NCI-H2196 (cell line): ENCODE data around the gene TP53RK.
"Not testable (repeated sequence)": the region's sequence is repeated elsewhere in the genome, so short reads cannot be mapped to it uniquely, and the experiment has no call there.

Experiments
- DNase-seq: peaks from one replicate; lab custom pipeline; 2025; ENCODE audit not compliant: unreplicated experiment; lab: John Stamatoyannopoulos, UW

The TP53RK gene

DNA sequence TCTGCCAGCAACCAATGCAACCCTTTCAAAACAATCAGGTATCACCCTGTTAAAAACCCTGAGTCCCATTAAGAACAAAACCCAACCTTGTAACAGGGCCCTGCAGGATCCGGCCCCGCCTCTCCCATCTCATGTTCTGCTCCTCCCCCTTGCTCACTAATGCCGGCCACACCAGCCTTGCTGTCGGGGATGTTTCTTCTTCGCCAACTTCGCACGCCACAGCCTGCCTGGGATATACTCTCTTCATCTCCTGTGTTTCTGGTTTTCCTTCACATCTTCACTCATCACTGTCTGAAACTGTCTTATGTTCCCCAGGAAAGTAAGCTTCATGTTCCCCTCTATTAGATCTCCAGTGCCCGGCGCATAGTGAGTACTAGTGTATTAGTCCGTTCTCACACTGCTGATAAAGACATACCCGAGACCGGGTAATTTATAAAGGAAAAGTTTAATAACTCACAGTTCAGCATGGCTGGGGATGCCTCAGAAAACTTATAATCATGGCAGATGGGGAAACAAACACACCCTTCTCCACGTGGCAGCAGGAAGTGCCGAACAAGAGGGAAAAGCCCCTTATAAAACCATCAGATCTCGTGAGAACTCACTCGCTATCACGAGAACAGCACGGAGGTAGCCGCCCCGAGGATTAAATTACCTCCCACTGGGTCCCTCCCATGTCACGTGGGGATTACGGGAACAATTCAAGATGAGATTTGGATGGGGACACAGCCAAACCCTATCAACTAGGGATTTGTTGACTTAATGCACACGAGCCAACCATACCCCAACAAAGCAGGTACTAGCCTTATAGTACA is 5.1 kb downstream of the TP53RK start:
- no peak for DNase-seq

DNA sequence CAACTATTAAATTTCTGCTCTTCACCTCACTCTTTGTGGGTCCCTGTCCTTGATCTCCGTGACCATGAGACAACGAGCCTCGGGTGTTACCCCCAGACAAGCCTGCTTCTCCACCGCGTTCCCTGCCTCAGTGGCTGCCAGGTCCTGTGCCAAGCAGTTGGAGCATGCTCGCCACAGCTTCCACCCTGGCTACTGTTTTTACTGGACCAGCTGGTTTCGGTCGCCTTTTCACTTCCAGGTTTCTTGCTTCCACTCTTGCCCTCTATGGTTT is 5.6 kb downstream of the TP53RK start:
- no peak for DNase-seq

DNA sequence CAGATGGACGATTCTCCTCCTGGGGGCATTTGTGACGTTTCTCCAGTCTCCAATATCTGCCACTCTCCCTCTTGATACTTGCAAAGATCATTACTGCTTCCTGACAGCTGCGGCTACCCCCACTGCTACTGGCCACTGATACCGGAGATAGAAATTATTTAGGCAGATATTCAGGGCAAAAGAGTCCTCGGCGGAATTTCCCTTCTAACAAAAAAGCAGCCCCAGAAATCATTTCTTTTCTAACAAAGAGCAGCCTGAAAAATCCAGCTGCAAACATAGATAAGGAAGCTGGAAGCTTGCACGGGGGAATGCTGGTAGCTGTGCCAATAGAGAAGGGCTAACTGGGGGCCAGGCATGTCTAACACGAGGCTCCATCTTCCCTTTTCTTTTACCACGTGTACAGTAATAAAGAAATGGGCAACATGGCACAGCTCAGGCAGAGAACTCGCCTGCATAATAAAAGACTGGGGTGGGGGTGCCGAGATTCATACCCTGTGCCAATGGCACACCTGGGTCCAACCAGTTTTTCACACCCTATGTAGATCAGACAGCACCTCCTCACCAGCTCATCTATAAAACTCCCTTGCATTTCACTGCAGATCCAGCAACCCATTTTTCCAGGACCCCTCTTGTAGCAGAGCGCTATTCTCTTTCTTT is 6.1 kb downstream of the TP53RK start:
- no peak for DNase-seq

DNA sequence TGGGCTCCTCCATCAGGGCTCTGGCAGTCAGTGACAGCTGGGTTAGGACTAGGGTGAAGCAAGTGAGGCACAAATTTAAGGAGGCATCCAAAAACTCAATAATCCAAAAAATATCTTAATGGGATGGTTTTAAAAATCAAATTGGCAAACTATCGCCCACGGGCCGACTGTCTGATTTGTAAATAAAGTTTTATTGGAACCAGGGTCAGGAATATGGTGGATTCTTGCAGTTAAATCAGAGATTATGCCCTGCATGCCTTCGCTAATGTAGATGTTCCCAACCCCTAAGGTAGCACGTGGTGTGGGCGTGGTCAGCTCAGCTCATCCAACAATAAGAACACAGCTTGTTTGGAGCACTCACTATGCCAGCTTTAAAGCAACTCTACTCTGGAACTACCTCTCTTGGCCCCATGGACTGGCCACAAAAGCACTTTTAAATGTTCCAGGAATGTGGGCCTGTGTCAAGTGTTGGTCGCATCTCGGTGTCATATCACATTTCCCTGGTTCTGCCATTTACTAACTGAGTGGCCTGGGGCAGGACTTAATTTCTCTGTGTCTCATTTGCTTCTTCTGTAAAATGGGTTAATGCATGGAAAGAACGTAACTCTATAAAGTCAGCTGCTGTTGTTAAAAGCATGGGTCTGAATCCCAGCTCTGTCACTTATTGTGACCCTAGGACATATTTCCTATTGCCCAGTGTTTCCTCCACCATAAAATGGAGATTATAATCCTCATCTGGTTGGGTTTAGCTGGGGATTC is 7.0 kb downstream of the TP53RK start:
- DNase-seq: no peak

DNA sequence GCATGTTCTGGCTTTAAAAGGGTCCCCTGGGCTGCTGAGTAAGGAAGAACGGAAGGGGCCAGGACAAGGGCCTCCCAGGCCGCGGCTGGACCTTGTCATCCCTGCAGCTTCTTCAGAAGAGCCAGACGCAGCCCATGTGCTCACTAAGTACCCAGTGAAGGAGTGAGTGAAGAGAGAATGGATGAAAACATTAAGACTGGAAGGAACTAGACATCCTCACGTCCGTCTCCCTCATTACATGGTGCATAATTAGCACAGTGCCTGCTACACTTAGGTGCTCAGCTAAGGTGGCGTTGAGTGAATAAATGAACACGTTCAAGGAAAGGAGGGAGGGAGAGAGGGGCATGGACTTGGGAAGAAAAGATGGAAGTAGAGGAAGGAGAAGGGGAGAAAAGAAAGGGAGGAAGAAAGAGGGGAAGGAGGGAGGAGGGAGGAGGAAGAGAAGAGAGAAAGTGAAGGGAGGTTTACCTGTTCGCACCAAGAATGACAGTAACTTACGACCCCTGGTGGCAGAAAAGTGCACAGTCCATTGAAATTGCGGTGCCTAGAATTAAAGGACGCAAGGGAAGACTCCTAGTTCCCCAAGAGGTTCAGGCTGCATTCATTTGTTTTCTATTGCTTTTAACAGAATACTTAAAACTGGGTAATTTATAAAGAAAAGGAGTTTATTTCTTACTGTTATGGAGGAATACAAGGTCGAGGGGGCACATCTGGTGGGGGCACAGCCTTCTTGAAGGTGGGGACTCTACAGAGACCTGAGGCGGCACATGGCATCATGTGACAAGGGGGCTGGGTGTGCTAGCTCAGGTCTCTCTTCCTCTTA is 8.0 kb downstream of the TP53RK start:
- peak; percentile 81 for DNase-seq

DNA sequence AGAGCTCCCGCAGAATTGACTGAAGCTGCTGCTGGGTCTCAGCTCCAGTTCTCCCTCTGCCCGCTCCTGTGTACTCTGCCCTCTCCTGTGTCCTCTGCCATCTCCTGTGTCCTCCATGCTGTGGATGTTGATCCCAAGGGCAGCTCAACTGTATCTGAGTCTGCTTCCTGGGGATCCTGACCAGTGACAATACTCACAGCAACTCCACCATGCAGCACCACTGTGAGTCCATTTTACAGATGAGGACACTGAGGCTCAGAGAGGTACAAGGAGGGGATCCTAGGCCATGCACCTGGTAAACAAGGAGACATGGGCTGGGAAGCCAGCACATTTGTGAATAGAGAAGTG is 8.6 kb downstream of the TP53RK start:
- DNase-seq: no peak

DNA sequence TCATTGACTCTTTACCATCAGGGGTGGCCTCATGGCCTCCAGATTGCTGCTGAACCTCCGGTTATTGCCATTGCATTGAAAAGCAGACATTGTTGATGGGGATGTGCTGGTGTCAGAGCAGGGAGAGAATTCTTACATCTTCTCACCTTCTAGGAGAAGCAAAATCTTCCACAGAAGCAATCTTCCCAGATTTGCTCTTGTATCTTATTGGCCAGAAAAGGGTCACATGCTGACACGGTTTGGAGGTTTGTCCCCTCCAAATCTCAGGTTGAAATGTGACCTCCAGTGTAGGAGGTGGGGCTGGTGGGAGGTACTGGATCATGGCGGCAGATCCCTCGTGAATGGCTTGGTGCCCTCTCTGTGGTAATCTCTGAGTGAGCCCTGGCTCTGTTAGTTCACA is 10.7 kb downstream of the TP53RK start:
- DNase-seq: no peak

DNA sequence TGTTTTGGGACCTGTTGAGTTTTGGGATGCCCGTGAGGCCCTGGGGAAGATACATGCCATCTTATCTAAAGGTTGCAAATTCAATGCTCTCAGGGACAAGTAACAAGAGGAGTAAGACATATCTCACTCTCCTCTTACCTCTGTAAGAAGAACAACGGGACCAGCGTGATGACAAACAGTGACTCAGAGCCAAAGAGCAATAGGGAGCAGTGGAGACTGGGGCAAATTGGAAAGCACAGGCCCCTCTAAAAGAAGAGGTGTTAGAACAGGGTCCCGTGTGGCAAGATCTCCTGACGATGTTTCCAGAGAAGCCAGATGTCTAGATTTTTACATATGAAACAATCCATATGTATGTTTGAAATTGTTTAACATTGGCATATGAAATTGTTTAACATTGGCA is 11.6 kb downstream of the TP53RK start:
- no peak for DNase-seq

DNA sequence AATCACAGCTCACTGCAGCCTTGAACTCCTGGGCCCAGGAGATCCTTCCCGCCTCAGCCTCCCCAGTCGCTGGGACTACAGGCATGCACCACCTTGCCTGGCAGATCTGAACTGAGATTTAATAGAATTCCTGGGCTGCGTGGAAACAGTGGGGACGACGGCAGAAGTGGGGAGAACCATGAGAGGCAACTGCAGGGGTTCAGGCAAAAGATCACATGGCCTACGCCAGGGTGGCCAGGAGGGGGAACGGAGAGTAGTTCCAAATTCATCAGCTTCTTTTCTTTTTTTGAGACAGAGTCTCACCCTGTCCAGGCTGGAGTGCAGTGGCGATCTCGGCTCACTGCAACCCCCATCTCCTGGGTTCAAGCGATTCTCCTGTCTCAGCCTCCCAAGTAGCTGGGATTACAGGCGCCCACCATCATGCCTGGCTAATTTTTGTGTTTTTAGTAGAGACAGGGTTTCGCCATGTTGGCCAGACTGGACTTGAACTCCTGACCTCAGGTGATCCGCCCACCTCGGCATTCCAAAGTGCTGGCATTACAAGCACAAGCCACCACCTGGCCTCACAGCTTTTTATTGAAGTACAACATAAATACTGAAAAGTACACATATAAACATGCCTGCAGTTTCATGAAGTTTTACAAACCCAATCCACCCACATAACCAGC is 12.5 kb downstream of the TP53RK start:
- DNase-seq: not testable (repeated sequence)

DNA sequence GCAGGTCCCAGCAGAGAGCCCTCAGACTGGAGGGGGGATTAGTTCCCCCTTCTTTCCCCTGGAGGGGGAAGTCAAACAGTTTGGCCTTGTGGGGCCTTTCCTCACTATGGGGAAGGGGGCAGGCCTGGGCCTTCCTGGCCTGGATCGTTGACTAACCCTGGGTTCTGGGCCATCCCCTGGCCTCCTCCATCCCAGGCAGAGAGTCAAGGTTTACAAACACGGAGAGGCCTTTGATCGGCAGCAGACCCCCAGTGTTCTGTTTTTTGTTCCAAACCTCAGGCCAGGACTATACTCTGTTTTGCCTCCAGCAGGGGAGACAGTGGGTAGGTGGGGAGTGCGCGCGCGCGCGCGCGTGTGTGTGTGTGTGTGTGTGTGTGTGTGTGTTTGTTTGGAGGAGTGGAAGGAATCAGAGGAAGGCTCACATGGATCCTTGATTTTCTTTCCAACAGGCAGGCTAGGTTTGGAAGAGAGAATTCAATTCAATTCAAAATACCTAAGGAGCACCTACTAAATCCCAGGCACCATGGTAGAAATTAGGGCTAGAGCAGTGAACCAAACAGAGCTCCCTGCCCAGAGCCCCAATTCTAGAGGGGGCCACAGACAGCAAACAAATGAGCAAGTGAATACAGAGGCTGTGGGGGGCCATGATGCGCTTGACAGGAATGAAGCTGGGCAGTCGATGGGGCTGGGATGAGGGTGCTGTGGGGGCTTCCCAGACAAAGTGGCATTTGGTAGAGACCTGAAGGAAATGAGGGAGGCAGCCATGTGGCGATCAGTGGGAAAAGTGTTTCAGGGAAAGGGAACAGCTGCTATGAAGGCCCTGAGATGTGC is 14.8 kb downstream of the TP53RK start:
- DNase-seq: no peak

DNA sequence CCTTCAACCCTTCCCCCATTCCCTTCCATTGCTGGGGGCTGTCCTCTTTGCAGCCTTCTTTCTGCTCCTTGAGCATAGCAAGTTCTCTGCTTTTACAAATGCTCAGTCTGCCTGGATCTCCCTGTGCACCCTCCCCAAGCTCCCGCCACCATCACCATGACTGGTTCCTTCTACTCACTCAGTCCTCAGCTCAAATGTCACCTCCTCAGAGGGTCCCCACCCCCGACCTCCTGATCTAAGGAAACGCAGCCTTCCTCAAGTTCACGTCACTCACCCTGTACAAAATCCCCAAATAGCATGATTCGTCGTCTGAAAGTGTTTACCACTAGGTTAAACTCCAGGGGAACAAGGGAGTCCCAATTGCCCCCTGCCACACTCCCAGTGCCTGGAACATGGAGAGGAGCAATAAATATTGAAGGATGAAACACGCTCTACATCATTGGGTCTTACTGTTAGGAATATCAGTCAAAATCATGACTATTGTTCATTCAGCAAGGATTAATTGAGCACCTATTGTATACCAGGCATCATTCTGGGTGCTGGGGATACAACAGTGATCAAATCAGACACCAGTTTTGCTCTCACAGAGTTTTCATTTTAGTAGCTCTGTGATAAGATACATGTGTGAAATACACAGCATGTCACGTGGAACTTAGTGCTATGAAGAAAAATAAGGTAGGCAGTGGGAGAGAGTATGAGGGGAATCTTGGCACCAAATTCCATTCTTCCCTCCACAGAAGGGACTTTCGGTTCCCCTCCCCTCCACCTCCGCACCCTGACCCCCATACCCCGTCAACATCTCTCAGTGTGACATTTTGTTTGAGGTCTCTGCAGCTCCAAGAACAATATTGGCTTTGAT is 15.6 kb downstream of the TP53RK start:
- no peak for DNase-seq

DNA sequence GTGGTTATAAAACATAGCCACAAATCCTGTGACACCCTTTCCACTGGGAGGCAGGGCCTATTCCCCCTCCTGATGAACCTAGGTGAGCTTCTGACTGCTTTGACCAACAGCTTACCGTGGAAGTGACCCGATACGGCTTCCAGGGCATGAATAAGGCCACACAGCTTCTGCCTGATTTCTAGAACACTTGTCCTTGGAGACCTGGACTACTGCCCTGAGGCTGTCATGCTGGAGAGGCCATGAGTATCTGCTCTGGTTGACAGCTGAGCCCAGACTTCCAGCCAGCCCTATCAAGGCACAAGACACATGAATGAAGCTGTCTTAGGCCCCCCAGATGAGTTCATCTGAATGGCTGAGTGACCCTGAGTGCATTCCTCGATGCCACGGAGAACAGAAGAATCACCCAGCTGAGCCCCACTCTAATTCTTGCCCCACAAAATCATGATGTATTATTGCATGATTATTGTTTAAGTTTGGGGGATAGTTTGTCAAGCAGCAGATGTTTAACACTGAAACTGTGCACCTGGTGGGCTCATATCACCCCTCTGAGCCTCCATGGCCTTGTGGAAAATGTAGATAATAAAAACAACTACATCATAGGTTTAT is 16.6 kb downstream of the TP53RK start:
- no peak for DNase-seq

DNA sequence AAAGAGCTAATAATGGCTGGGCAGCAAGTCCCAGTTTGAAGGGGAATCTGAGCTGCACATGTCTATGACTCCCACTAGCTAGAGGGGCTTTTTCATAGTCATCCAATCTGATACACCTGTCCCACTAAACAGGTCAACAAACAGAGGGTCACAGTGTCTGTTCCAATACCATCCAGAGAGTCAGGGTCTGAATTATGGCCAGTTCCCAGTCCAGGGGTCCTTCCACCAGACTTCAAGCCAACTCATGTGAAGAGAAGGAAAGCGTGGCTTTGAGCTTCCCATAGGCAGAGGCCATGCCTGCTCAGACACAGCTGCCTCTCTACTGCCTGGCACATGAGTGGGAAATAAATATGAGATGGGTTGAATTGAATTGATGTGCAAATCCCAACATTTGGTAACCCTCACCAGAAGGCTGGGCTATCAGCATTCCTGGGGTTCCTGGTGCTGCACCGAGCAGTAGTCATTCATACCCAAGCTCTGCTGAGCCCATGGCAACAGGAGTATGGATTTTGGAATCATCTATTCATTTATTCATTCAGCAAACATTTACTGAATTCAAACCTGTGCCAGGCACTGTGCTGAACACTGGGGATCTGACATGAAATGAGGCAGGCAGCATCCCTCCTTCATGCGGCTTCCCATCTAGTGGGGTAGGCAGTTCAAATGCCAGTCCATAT is 17.2 kb downstream of the TP53RK start:
- no peak for DNase-seq

DNA sequence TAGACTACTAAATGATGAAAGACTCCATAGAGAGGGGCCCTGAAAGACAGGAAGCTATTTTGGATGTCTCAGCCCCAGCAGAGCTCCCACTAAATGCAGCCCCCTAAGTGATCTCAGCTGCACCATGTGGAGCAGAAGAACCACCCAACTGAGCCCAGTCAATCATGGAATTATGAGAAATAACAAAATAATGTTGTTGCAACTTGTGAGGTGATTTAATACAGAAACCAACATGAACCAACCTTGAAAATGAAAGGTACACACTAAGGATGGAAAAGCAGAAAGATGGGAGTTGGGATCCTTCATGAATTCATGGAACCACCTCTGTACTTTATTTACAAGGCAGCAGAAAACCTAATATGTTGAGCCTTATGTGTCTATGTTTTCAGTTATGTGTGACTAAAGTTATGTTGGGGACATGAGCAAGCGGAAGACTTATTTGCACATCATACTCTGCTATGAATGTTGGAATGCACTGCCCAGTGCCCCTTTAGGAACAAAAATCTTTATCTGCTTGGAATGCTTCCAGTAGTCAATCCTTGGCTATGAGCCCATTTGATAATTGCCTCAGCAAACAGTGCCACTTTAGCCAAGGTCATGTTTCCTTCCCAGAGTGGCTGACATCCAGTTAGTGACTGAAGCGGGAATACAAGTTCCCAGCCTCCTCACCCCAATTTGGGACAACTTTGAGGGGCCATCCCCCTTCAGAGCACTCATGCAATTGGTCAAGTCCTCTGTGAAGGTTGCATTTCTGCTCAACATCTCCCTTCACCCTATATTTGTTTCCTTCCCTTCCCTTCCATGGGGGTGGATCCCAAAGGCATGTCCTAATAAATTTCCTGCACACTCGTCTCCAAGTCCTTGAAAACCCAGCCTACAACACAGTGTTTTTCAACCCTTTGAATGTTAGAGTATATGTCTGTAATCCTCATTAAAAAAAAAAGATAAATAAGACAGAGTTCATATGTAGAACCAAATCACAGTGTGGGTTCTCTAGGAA is 18.4 kb downstream of the TP53RK start:
- DNase-seq: peak; percentile 60

DNA sequence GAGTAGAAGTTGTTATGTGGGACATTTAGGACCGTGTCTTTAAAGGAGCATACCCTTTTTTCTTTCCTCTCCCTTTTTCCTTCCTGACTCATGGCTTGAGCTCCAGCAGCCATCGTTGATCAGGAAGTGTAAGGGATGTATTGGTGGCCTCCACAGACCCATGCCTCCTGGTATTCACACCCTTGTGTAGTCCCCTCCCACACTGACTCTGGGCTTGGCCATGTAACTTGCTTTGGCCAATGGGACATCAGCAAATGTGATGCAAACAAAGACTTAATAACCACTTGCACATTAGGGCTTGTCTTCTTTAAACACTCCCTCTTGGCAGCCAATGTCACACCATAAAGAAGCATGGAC is 19.0 kb downstream of the TP53RK start:
- no peak for DNase-seq

DNA sequence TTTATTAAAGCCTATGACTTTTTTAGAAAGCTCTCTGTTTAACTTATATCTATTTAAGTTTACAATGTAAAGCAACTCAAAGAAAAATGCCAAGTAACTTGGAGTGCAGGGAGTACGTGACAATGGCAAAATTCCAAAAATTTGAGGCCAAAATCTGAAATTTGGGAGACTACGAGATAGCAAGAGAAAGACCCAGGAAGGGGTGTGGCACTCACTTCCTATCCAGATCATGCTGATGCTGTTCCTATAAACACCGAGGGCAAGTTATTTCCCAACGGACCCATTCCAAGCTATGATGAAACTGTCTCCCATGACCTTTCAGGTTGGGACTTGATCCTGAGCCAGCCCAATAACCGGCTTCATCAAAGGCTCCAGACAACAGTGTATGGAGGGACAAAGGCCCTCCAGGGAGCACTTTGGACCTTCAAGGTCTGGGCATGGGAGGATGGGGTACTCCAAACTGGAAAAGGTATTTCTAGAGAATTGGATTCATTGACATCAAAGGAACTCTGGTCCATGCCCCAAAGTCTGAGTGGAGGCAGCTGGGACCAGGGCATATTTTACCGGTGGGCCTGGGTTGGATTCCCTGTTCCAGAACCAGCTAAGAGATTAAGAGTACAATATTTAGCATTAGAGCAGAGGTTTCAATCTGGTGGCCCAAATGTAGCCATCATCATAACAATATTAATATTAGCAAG is 22.3 kb downstream of the TP53RK start:
- DNase-seq: no peak
